HEK293T (cell line): ENCODE results near the gene RMND5B.

Experiments
- CTCF ChIA-PET: fragments of 350-600 bp; formaldehyde crosslinking; extraction: SDS; loops from one replicate; lab custom pipeline; 2021; ENCODE audit warnings: antibody characterized with exemption, inconsistent platforms; lab: Yijun Ruan, JAX
- POLR2A ChIA-PET: fragments of 350-600 bp; formaldehyde crosslinking; extraction: SDS; loops from one replicate; lab custom pipeline; 2020; ENCODE audit warnings: antibody characterized with exemption, inconsistent platforms; lab: Yijun Ruan, JAX
- DNase-seq: peaks from one replicate; pipeline ENCODE4 v3.0.0; 2012; ENCODE audit warnings: mixed read lengths; ENCODE audit errors: extremely low spot score
- ARNT ChIP-seq: fragments of 450-650 bp; IDR thresholded peaks from 2 replicates; pipeline ENCODE4 v1.6.1; 2017; ENCODE audit warnings: mild to moderate bottlenecking
- BHLHE40 ChIP-seq: fragments of 450-650 bp; IDR thresholded peaks from 2 replicates; pipeline ENCODE4 v1.6.1; 2016; ENCODE audit warnings: mild to moderate bottlenecking, moderate library complexity, borderline replicate concordance
- CTBP1 ChIP-seq: fragments of 450-650 bp; IDR thresholded peaks from 2 replicates; pipeline ENCODE4 v1.6.1; 2016; ENCODE audit warnings: borderline replicate concordance
- ELF4 ChIP-seq: fragments of 450-650 bp; IDR thresholded peaks from 2 replicates; pipeline ENCODE4 v1.6.1; 2017; ENCODE audit warnings: antibody characterized with exemption
- FOXA1 ChIP-seq: fragments of 450-650 bp; IDR thresholded peaks from 2 replicates; pipeline ENCODE4 v1.6.1; 2016; ENCODE audit warnings: mild to moderate bottlenecking
- FOXK2 ChIP-seq: fragments of 450-650 bp; IDR thresholded peaks from 2 replicates; pipeline ENCODE4 v1.6.1; 2016; ENCODE audit warnings: mild to moderate bottlenecking
- FOXM1 ChIP-seq: fragments of 450-650 bp; IDR thresholded peaks from 2 replicates; pipeline ENCODE4 v1.6.1; 2017; ENCODE audit warnings: mild to moderate bottlenecking, borderline replicate concordance
- HDGF ChIP-seq: fragments of 450-650 bp; IDR thresholded peaks from 2 replicates; pipeline ENCODE4 v1.6.1; 2017; ENCODE audit warnings: antibody characterized with exemption, borderline replicate concordance
- L3MBTL2 ChIP-seq: fragments of 450-650 bp; conservative IDR thresholded peaks from 2 replicates; pipeline ENCODE4 v1.6.1; 2016; ENCODE audit warnings: mild to moderate bottlenecking
- LEF1 ChIP-seq: fragments of 450-650 bp; IDR thresholded peaks from 2 replicates; pipeline ENCODE4 v1.6.1; 2017; ENCODE audit warnings: mild to moderate bottlenecking, borderline replicate concordance
- NFRKB ChIP-seq: fragments of 450-650 bp; IDR thresholded peaks from 2 replicates; pipeline ENCODE4 v1.6.1; 2016; ENCODE audit warnings: mild to moderate bottlenecking, moderate library complexity
- PKNOX1 ChIP-seq: fragments of 450-650 bp; IDR thresholded peaks from 2 replicates; pipeline ENCODE4 v1.6.1; 2016
- SP1 ChIP-seq: fragments of 450-650 bp; IDR thresholded peaks from 2 replicates; pipeline ENCODE4 v1.6.1; 2017
- SUZ12 ChIP-seq: fragments of 450-650 bp; IDR thresholded peaks from 2 replicates; pipeline ENCODE4 v1.6.1; 2016; ENCODE audit warnings: mild to moderate bottlenecking
- TARDBP ChIP-seq: fragments of 450-650 bp; IDR thresholded peaks from 2 replicates; pipeline ENCODE4 v1.6.1; 2016
- ZNF384 ChIP-seq: fragments of 450-650 bp; IDR thresholded peaks from 2 replicates; pipeline ENCODE4 v1.6.1; 2016

RMND5B gene

GRCh38 chr5:178090856-178091255, 40.0 kb upstream of the RMND5B start:
- ChIA-PET POLR2A (no interaction called here), CTCF (no interaction called here)
- TF ChIP-seq ARNT (no peak), LEF1 (no peak), TARDBP (no peak), CTBP1 (no peak), FOXK2 (no peak), SUZ12 (no peak), SP1 (no peak), FOXM1 (no peak), PKNOX1 (no peak), BHLHE40 (no peak), ZNF384 (no peak), NFRKB (no peak), L3MBTL2 (no peak), ELF4 (no peak), HDGF (no peak), FOXA1 (no peak)
- DNase-seq, result no peak

- TF ChIP-seq FOXK2 (no peak), ELF4 (no peak), FOXM1 (no peak), TARDBP (no peak), HDGF (no peak), PKNOX1 (no peak), SP1 (no peak), BHLHE40 (no peak), CTBP1 (no peak), FOXA1 (no peak), SUZ12 (no peak), L3MBTL2 (no peak), LEF1 (no peak), ARNT (no peak), NFRKB (no peak)
- no peak for DNase-seq
- ChIA-PET CTCF (interaction anchor here (0.6 kb wide), 1 partner anchor 110 kb away, joined by 3 read pairs; no protein-coding TSS in a partner anchor), POLR2A (no interaction called here)
These were observed 37.7 kb upstream of the RMND5B start for GRCh38 chr5:178093134-178093533.

GRCh38 chr5:178094345-178094744, 36.5 kb upstream of the RMND5B start:
- CTCF ChIA-PET, result no interaction called here
- no peak for DNase-seq
- no peak for TF ChIP-seq FOXA1
- no peak for TF ChIP-seq NFRKB
- no peak for TF ChIP-seq HDGF
- TF ChIP-seq ZNF384, result no peak
- TF ChIP-seq CTBP1, result no peak
- no peak for TF ChIP-seq LEF1
- POLR2A ChIA-PET, result no interaction called here

GRCh38 chr5:178098685-178099084, 32.1 kb upstream of the RMND5B start:
- ChIA-PET POLR2A (no interaction called here), CTCF (interaction anchor here (1.2 kb wide), 1 partner anchor 22 kb away, joined by 3 read pairs; no protein-coding TSS in a partner anchor)
- no peak for DNase-seq
- no peak for TF ChIP-seq SP1
- no peak for TF ChIP-seq ELF4
- no peak for TF ChIP-seq PKNOX1
- TF ChIP-seq BHLHE40, result no peak
- no peak for TF ChIP-seq ARNT
- TF ChIP-seq FOXM1, result no peak
- no peak for TF ChIP-seq FOXK2
- TF ChIP-seq HDGF, result no peak
- TF ChIP-seq ZNF384, result no peak
- no peak for TF ChIP-seq NFRKB
- TF ChIP-seq TARDBP, result no peak
- TF ChIP-seq SUZ12, result no peak

- CTCF ChIA-PET, result no interaction called here
These were observed 27.2 kb upstream of the RMND5B start for GRCh38 chr5:178103612-178104011.

GRCh38 chr5:178104492-178104891, 26.3 kb upstream of the RMND5B start:
- ChIA-PET POLR2A (no interaction called here), CTCF (no interaction called here)
- TF ChIP-seq NFRKB (no peak), SP1 (no peak), ARNT (no peak), PKNOX1 (no peak), FOXM1 (no peak), ELF4 (no peak), FOXK2 (no peak), ZNF384 (no peak), BHLHE40 (no peak), HDGF (no peak), LEF1 (no peak), SUZ12 (no peak)
- no peak for DNase-seq

More at GRCh38 chr5:178103612-178104011, 27.2 kb upstream of the RMND5B start:
- POLR2A ChIA-PET, result no interaction called here
- TF ChIP-seq NFRKB (no peak), FOXK2 (no peak), ZNF384 (no peak), ARNT (no peak), CTBP1 (no peak), SUZ12 (no peak), LEF1 (no peak), SP1 (no peak)
- DNase-seq, result no peak
